Stimulated activated CD4-positive, alpha-beta T cell treated with anti-CD3 and anti-CD28 coated beads, TNF-alpha, amount 100 ng/mL, for 4 hours (primary cell): ENCODE measurements around the gene PHETA2.

Experiments used
- DNase-seq, 3 experiments: peaks; one replicate each; pipeline ENCODE4 v3.0.0-alpha.2; 2020; ENCODE audit warnings: low read depth in 3 of 3

Gene PHETA2, protein sequence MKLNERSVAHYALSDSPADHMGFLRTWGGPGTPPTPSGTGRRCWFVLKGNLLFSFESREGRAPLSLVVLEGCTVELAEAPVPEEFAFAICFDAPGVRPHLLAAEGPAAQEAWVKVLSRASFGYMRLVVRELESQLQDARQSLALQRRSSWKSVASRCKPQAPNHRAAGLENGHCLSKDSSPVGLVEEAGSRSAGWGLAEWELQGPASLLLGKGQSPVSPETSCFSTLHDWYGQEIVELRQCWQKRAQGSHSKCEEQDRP

DNA sequence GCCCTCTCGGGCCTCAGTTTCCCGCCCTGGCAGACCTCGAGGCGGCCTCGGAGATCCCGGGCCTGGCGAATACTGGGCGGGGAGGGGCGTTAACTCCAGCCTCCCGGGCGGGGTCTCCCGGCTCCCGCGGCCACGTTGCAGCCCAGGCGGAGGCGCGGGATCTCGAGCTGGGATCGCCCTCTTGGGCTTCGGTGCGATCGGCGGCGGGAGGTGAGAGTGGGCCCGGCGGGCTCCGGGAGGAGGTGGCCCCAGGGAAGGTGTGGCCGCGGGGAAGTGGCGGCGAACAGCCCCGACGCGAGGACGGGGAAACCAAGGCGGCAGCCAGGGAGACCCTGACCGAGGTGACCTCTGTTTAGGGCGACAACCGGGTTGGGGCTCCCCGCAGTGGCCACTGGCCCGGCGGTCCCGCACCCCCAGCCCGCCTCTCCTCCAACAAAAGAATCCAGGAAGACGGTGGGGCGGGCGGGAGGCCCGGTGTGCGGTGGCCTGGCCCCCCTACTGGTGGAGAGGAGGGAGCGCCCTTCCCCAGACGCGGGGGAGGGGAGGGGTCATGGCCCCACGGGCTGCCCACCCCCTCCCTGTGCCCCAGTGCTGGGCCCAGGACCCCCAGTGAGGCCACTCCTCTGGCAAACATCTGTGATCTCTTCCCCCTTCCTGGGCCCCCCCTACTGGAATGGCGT is at the start of gene PHETA2:
PHETA2 (plus strand) TSS at position 117 of the 680 bp plus-strand sequence. CDS start 3,046 bp downstream, outside the sequence.
- DNase-seq = peak in 2 of 3 experiments; percentile 32 to 34

DNA sequence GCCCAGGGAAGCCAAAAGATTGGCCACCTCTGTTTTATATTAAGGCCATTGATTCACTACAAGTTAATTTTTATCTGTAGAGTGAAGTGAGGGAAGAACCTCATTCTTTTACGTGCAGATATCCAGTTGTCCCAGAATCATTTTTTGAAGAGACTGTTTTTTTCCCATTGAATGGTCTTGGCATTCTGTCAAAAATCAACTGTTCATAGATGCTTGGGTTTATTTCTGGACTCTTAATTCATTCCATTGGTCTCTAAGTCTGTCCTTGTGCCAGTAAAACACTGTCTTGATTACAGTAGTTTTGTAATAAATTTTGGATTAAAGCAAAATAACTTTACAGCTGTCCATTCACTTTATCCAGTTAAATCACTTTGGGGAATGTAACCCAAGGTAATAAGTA is 48.6 kb upstream of the PHETA2 start:
- DNase-seq = no peak

DNA sequence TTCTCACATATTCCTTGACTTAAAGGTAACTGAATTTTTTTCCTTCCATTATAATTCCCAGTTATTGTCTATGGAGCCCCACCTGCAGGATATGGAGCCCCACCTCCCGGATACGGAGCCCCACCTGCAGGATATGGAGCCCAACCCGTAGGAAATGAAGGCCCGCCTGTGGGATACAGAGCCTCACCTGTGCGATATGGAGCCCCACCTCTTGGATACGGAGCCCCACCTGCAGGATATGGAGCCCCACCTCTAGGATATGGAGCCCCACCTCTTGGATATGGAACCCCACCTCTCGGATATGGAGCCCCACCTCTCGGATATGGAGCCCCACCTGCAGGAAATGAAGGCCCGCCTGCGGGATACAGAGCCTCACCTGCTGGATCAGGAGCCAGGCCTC is 47.3 kb upstream of the PHETA2 start:
- DNase-seq = no peak

DNA sequence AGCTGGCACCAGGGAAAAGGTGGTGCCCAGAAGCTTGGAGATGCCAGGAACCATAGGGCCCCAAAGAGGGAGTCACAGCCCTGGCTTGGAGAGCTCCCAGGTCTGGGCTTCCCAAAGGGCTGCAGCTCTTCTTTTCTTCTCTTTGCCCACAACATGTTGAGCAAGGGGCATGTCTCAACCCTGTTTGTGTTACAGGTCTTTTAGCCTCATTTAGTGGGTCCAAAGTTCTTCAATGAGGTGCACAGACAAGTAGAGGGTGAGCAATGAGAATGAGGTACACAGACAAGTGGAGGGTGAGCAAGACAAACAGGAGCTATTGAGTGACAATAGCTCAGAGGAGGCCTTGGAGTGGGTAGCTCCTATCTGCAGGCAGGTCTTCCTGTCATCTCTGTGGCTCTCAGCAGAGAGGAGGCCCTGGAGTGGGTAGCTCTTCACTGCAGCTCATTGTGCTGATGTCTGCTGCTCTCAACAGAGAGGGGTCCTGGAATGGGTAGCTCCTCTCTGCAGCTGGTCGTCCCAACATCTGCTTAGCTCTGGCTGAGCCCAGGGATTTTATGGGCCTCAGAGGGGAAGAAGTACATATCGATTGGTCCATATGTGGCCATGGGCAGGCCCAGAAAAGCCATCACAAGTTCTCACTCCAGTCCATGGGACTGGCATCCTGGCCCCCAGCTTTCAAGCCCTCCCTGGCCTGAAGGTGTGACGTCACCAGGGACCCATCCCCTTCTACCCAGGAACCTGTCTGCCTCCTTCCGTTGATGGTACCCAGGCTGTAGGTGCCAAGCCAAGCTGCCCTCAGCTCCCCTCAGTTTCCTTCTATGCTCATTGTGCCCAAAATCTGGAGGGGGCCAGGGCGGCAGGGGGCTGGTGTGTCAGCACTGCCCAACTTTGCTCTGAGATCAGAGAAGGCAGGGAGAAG is 40.5 kb upstream of the PHETA2 start:
- DNase-seq = no peak

DNA sequence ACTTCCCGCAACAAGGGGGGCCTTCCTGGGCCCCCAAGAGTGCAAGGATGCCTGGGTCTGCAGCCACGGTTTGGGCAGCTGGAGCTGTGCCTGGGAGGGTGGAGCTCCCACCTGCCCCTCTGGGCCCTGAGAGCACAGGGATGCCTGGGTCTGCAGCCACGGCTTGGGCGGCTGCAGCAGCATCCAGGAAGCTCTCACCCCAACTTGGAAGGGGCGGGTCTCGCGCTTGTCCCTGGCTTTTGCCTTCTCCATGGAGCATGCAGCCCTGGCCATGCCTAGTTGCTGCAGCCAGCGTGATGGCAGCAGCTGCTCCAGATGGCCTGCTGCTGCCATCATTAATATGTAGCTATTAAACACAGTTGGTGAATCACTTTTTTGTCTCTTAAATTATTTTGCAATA is 38.8 kb upstream of the PHETA2 start:
- no peak for DNase-seq

DNA sequence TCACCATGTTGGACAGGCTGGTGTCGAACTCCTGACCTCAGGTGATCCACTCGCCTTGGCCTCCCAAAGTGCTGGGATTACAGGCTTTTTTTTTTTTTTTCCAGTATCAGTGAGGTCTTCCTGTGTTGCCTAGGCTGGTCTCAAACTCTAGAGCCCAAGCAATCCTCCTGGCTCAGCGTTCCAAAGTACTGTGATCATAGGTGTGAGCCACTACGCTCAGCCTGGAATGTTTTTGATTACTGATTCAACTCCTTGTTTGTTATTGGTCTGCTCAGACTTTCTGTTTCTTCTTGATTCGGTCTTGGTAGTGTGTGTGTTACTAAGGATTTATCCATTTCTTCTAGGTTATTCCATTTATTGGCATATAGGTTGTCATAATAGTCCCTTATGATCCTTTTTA is 34.8 kb upstream of the PHETA2 start:
- DNase-seq = no peak

DNA sequence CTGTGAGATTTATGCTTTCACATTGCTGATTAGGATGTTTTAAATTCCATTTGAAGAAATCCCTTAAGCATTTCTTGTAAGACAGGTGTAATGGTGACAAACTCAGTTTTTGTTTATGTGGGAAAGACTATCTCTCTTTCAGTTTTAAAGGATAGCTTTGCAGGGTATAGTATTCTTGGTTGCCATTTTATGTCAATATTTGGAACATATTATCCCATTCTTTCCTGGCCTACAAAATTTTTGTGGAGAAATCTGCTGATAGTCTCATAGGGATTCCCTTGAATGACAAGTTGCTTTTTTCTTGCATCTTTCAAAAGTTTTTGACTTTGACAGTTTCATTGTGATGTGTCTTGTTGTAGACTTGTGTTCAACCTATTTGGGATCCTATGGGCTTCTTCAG is 32.3 kb upstream of the PHETA2 start:
- DNase-seq = no peak

DNA sequence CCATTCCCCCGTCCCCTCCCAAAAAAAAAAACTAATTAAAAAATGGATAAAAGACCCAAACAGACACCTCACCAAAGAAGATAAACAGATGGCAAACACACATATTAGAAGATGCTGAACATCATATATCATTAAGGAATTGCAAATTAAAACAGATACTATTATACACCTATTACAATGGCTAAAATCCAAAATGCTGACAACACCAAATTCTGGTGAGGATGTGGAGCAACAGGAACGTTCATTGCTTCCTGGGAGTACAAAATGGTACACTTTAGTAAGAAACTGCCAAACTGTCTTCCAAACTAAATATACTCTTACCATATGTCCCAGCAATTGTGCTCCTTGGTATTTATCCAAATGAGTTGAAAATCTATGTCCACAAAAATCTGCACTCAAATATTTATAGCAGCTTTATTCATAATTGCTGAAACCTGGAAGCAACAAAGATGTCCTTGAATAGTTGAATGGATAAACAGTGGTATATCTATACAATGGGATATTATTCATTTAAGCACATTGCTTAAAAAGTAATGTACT is 23.3 kb upstream of the PHETA2 start:
- no peak for DNase-seq

DNA sequence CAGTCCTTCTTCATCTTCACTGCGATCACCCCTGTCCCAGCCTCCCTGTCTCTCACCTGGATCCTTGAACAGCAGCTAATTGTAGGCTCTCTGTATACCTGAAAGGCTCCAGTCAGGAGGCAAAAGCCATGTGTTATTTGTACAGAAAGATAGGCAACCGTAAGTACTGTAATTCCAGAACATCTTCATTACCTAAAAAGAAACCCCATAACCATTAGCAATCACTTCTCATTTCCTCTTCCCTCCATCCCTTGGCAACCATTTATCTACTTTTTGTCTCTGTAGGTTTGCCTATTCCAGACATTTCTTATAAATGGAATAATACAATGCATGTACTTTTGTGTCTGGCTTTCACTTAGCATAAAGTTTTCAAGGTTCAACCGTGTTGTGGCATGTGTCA is 21.3 kb upstream of the PHETA2 start:
- no peak for DNase-seq

DNA sequence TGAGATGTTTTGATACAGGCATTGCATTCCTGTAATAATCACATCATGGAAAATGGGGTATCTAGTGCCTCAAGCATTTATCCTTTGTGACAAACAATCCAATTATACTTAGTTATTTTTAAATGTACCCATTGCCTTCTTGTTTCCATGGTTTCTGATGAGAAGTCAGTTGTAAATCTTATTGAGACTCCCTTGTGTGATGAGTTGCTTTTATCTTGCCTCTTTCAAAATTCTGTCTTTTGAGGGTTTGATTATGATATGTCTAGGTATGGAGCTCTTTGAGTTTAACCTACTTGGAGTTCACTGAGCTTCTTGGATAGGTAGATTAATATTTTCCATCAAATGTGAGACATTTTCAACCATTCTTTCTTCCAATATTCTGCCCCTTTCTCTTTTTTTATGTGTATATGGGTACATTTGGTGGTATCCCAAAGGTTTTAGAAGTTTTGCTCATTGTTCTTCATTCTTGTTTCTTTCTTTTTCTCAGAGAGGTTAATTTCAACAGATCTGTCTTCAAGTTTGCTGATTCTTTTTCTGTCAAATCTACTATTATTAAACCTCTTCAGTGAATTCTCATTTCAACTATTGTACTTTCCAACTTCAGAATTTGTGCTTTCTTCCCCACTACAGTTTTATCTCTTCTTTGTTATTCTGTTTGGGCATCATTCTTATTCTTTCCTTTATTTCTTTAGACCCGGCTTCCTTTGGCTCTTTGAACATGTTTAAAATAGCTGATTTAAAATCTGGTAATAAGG is 17.1 kb upstream of the PHETA2 start:
- no peak for DNase-seq

DNA sequence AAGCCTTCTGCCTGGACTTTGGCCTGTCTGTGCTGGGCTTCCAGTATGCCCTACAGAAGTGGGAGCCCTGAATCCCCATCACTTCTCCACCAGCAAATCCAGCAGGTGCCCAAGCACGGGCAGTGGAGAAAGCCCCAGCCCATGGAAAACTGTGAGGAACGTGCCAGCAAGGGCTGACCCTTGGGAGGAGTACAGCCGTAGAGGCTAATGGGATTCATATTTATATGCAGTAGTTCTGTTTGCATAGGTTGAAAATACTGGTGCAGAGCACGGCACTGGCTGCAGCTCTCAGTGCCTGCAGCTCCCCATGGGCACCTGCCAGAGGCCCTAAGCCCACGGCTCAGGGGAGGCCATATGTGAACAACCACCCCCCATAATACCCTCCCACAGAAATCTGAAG is 13.6 kb upstream of the PHETA2 start:
- DNase-seq = no peak

DNA sequence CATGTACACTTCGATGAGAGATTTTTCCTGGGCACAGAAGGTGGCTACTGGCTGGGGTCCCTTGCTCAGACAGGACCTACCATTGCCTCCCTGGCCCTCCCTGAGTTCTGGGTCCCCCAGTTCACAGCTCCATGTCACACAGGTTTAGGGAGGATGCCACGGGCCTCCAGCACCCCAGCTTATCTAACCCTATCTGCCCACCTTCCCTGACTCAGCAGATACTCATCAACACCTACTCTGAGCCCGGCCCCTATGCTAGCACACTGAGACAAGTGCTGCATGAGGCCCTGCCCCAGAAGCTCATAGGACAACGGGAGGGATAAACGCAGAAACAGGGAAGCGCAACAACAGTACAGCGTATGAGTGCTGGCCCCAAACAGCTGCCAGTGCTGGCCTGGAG is 13.0 kb upstream of the PHETA2 start:
- no peak for DNase-seq

DNA sequence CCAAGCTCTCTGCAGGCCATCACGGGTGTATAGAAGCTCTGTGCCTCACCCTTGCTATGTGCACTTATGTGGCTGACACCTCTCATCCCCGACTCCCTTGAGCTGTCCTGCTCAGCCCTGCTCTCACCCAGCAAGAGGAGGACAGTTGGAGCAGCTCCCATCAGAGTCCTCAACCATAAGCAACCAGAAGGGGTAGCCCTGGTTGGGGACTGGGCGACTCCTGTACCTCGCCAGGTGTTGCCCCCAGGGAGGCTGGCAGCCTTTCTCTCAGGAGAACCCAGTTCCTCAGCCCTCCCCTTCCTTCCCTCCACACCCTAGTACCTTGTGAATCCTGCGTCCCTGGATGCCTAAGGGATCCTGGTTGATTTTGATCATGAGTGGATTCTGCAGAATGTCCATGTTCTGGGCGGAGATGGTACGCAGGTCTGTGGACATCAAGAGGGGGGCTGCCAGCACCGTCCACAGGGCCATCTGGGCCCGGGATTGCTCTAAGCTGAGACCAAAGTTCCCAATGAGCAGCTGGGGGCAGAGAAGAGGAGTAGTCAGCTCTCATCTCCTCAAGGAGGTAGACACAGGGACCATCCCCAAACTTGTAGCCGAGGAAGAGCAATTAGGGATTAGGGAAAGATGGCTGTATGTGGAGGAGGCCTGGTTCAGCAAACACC is 11.4 kb upstream of the PHETA2 start:
- DNase-seq = no peak

DNA sequence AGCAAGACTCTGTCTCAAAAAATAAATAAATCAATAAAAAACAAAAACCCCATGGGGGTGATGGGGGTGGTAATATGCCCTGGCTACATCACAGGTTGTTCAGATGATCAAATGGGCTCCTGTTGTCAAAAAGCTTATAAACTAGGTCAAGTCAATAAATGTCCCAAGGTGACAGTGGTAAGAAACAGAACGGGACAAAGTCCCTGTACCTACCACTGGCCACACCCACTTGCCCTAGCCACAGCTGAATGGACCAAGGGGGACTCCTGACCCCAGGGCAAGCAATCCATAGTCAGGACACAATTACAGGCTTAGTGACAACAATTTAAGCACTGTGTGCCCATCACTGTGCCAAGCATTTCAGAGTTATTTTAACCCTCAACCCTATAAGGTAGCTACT is 9.4 kb upstream of the PHETA2 start:
- DNase-seq = no peak

DNA sequence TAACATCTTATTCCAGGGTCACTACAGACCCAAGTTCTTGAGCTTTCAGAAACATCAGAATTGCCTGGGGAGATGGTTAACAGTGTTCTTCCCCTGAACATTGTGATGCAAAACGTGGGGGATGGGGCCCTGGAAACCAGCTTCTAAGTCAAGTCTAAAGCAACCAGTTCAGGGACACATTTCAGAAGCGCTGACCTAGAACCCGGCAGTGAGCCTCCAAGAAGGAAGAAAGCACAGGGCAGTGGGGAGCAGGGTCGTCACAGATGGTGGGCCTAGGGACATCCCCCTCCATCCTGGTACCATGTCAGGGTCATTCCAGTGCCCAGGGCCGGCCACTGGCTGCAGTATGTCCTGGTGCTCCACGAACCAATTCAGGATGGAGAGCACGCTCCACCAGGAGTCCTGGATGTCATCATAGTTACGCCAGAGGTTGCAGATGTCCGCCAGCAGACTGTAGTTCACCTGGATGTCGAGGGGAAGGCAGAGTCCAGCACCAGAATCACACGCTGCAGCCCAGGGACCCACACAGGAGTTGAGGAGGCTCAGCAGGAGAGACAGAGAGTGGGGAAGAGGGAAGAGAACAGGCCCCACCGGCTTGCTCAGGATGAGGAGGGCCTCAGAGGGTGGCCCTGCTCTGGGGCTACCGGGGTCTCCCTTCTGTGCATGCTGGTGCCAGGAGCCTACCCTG is 8.5 kb upstream of the PHETA2 start:
- no peak for DNase-seq

DNA sequence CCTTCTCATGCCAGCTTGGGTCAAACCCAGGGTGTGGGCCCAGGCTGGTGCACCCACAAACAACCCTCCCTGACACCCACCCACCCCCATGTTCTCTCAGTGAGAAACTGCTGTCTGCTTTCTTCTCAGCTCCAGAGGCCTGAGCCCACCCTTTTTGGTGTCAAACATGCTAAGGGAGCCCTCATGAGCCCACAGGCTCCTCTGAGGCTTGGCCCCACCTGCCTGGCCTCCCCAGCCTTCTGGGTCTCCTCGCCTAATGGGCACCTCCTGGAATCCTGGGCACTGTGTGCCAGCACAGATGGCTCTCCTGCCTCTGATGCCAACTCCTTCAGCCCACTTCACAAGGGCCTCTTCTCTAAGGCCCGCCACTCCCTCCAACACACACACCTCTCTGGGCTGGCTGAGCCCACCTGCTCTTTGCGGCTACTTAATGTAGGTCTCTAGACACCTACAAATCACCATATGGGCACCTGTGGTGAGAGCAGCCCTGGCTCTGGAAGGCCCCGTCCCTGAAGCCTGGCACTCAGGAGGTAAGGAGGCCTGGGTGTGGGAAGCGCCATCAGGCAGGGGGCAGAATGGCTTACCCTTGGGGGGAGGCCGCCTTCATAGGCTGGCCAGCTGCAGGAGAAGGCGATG is 7.8 kb upstream of the PHETA2 start:
- no peak for DNase-seq

DNA sequence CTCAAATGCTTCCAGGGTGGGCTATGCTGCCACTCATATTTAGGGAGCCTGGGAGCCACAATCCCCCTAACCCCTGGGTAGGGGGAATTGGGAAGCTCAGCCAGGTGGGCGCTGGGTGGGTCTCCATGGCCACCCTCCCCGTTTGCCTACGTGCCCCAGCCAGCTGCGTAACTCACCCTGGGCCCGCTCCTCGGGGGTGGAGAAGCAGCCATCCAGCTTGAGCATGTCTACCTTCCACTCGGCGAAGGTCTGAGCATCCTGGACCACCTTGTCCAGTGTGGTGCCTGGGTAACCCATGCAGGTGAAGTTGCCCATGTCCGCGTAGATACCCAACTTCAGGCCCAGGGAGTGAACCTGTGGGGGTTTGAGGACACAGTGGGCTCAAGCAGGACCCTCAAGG is 7.1 kb upstream of the PHETA2 start:
- no peak for DNase-seq

DNA sequence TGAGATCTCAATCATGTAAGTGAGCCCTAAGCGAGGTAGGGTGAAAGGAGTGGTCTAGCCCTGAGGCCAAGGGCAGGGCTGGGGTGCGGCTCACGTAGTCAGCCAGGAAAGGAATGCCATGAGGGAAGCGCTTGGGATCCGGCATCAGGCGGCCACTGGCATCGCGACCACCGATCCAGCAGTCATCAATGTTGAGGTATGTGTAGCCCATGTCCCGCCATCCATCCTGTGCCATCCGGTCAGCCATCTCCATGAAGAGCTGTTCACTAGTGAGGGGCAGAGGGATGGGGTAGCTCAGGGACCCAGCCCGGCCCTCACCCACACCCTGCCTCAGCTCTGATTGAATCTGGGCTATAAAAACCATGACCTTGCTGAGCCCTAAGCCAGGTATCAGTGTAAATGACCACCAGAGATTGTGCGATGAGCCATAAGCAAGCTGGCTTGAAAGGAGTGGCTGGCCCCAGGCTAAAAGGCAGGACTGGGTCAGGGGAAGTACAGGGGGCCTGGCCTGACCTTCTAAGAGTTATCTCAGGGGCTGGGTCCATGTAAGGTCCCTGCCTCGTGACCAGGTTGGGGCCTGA is 6.3 kb upstream of the PHETA2 start:
- DNase-seq = no peak

DNA sequence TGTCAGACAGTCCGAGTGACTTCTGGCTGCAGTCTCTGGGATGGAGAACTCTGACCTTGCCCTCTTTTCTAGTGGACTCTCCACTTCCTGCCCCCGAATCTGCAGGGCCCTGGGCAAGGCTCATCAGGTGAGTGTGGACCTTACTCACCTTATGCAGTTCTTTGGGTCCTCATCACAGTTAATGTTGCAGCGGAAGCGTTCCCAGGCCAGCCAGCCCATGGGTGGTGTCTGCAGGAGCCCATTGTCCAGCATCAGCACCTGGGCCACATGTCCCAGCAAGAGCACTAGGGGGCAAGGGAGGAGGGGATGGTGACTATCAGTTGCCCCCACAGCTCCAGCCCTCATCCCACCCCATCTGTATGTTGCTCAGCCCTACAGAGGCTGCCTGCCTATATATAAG is 5.8 kb upstream of the PHETA2 start:
- DNase-seq = no peak
